Stimulated activated CD8-positive, alpha-beta memory T cell treated with anti-CD3 and anti-CD28 coated beads, Interleukin-4, amount 100 ng/mL, for 1 hour (primary cell): ENCODE results near the gene DYNAP.

ENCODE experiments used
- DNase-seq, 2 donors: peaks; one replicate each; pipeline ENCODE4 v3.0.0-alpha.2; 2020; ENCODE audit warnings: low read depth in 2 of 2, low spot score in 1 of 2

The DYNAP gene

DNA sequence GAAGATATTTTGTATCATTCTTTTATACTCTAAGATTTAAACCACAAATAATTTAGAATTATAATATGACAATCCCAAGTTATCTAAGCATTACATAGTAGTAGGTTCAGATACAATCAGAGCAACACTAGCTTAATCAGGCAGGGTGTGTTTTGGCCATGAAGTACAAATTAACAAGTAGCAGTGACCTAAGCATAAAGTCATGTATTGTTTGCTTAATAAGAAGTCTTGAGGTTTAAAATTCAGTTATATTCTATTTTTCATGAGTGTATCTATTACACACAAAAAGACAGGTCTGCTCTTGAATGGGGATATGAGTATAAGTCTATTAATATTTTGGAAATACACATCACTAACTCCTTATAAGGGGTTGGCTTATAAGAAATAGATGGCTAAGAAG is 39.9 kb downstream of the DYNAP start:
- DNase-seq = no peak

DNA sequence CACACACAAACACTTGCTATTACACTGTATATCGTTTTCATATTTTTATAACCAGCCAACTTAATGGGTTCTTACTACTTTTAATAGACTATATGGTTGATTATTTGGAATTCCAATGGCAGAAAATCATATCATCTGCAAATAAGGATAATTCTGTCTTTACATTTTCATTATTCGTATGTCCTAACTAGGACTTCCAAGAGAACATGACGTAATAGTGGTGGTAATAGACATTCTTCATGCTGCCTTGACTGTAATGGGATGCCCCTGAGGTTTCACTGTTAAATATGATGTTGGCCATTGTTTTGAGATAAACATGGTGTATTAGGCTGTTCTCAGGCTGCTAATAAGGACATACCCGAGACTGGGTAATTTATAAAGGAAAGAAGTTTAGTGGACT is 45.2 kb downstream of the DYNAP start:
- no peak for DNase-seq

DNA sequence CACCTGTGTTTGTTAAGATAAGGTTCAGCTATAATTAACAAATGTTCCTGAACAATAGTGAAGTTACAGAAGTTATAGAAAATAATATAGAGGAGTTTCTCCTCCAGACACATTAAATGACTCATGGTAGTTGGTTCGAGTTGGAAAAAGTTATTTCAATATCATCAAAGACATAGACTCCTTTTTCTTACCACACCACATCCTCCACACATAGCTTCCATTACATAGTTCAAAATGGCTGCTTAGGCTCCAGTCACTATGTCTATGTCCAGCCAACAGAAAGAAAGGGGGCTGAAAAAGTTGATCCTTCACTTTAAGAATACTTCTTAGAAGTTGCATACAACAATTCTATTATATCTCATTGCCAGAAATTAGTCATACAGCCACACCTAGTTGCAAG is 50.7 kb downstream of the DYNAP start:
- DNase-seq = no peak

- no peak for DNase-seq
Observed at GRCh38 chr18:54647176-54647575, 56.1 kb downstream of the DYNAP start.
